Central memory CD8-positive, alpha-beta T cell (primary cell): ENCODE data around the gene FAF2.

ENCODE experiments used
- ATAC-seq: fragments of 150-1000 bp; cut with Tn5 transposase; replicated peaks from 2 replicates; pipeline ENCODE4 v1.10.0; 2022; ENCODE audit warnings: mild to moderate bottlenecking, moderate FRiP score, moderate number of reproducible peaks; ENCODE audit not compliant: poor library complexity, severe bottlenecking; ENCODE audit errors: extremely low read depth
- DNase-seq, 2 donors: peaks; one replicate each; pipeline ENCODE4 v3.0.0; 2021; ENCODE audit warnings: low spot score in 2 of 2
- H3K27ac Mint-ChIP-seq: one replicate; pipeline ENCODE4 v1.8.0; 2022; ENCODE audit warnings: low read depth, mild to moderate bottlenecking, moderate library complexity, mixed read lengths
- H3K27me3 Mint-ChIP-seq: one replicate; pipeline ENCODE4 v1.8.0; 2022; ENCODE audit warnings: mixed read lengths
- H3K36me3 Mint-ChIP-seq: one replicate; pipeline ENCODE4 v1.8.0; 2022; ENCODE audit warnings: mild to moderate bottlenecking, moderate library complexity, mixed read lengths; ENCODE audit not compliant: insufficient read depth
- H3K4me1 Mint-ChIP-seq: one replicate; pipeline ENCODE4 v1.8.0; 2022; ENCODE audit warnings: mixed read lengths
- H3K4me3 Mint-ChIP-seq: one replicate; pipeline ENCODE4 v1.8.0; 2022; ENCODE audit warnings: mild to moderate bottlenecking, moderate library complexity, mixed read lengths
- H3K9me3 Mint-ChIP-seq: one replicate; pipeline ENCODE4 v1.8.0; 2022; ENCODE audit warnings: mixed read lengths

FAF2 gene

DNA sequence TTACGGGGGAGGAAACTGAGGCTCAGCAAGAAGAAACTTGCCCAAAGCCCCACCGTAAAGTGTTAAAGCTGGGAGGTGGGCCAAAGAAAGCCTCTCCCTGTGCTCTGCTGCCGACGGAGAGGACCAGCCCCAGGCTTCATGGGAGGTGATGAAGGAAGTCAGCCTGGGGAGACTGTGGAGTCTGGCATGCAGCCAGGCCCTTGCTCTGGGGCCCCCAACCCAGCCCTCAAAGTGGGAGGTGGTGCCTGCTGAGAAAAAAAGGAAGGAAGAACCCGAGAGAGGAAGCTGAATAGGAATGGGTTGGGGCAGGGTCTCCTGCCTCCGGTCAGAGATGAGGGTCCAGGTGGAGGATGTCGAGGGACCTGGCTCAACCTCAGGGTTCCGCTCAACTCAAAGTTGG, 85.2 kb downstream of the FAF2 start:
- Mint-ChIP-seq H3K27me3 (no peaks in the 10 kb centered on the region), H3K4me3 (peak overlapping the region; percentile 92), H3K4me1 (peaks cover 56% of the 10 kb centered on the region), H3K9me3 (no peaks in the 10 kb centered on the region), H3K36me3 (peaks cover 62% of the 10 kb centered on the region), H3K27ac (peak overlapping the region; percentile 97)
- ATAC-seq (no peak), DNase-seq (no peak)

- Mint-ChIP-seq H3K4me3 (peak overlapping the region; percentile 92), H3K9me3 (no peaks in the 10 kb centered on the region), H3K4me1 (peaks cover 59% of the 10 kb centered on the region), H3K36me3 (peaks cover 60% of the 10 kb centered on the region), H3K27me3 (no peaks in the 10 kb centered on the region), H3K27ac (peak overlapping the region; percentile 97)
- DNase-seq (peak in 1 of 2 donors; percentile 51), ATAC-seq (no peak)
Observed at GRCh38 chr5:176533894-176534611, 85.9 kb downstream of the FAF2 start.

- H3K27me3 Mint-ChIP-seq = no peaks in the 10 kb centered on the region
- no peak for ATAC-seq
- peaks cover 57% of the 10 kb centered on the region for H3K36me3 Mint-ChIP-seq
- no peaks in the 10 kb centered on the region for H3K9me3 Mint-ChIP-seq
- peak overlapping the region; percentile 97 for H3K27ac Mint-ChIP-seq
- H3K4me3 Mint-ChIP-seq = peak overlapping the region; percentile 92
- H3K4me1 Mint-ChIP-seq = peaks cover 61% of the 10 kb centered on the region
- DNase-seq = no peak
Observed at GRCh38 chr5:176534640-176535039, 86.5 kb downstream of the FAF2 start.

DNA sequence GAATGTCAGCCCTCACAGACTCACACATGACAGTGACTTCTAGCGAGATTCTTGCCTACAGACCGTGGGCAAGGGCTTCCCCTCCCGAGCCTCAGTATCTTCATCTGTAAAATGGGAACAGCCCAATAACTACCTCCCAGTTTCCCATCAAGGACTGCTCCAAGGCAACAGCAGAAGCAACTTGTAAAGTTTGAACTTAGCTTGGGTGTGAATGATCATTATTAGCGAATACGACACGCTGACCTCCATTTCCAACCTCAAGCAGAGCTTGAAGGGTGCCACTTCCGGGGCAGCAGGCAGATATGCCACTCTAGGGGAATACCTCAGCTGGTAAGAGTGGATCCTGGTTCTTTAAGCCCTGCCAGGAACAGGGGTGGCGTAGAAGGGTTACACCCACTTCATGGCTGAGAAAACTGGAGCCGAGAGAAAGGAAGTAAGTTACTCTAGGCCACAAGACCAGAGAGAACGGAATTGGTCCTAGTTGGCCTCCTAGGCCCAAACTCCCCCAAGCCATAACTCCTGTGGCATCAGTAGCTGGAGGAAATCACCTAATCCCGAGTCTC, 87.0 kb downstream of the FAF2 start:
- Mint-ChIP-seq H3K9me3 (no peaks in the 10 kb centered on the region), H3K27ac (peak overlapping the region; percentile 97), H3K4me3 (peak overlapping the region; percentile 92), H3K36me3 (peaks cover 52% of the 10 kb centered on the region), H3K4me1 (peaks cover 61% of the 10 kb centered on the region), H3K27me3 (no peaks in the 10 kb centered on the region)
- DNase-seq (no peak), ATAC-seq (no peak)

GRCh38 chr5:176535664-176536131, 87.5 kb downstream of the FAF2 start:
- H3K9me3 Mint-ChIP-seq = no peaks in the 10 kb centered on the region
- H3K27me3 Mint-ChIP-seq = no peaks in the 10 kb centered on the region
- peaks cover 51% of the 10 kb centered on the region for H3K36me3 Mint-ChIP-seq
- peaks cover 66% of the 10 kb centered on the region for H3K4me1 Mint-ChIP-seq
- H3K4me3 Mint-ChIP-seq = peak overlapping the region; percentile 92
- H3K27ac Mint-ChIP-seq = peak overlapping the region; percentile 97
- no peak for ATAC-seq
- no peak for DNase-seq

DNA sequence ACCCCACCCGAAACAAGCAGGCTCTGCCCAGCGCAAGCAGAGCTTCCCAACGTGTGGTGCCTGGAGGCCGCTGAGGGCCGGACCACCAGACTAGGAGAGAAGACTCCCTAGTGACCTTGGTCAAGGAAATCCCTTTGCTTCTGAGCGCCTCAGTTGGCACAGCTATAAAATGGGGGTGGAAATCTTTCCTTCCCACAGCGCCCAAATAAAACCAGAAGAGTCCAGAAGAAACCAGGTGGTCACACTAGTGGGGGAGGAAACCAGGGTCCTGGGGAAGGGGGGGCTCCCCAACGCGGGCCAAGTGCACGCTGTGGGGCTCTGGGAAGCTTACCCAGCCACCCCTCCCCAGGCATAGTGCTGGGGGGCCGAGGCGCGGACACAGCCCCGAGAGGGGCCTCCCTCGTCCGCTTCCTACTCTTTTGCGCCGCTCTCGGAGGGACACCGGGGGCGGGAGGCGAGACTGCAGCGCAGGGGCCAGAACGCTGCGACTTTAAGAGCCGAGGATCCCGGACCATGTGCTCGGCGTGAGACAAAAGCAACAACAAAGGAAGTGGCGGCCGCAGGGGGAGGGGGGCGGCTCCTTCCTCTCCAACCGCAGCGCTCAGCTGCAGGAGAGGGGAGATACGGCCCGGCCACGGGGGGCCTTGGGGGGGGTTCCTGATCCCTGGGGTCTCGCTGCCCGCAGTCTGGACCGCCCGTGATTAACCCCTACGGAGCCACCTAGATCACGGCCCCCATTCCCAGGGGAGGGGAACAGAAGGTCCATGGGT, 88.1 kb downstream of the FAF2 start:
- peak; percentile 35 for ATAC-seq

GRCh38 chr5:176536902-176537553, 88.8 kb downstream of the FAF2 start, which contains the start of gene RNF44:
TSS of gene RNF44 (minus strand) at chr5:176537402. CDS start at chr5:176532472, 4,930 bp downstream.
- Mint-ChIP-seq H3K27ac (peak within 1 kb of the TSS; percentile 97), H3K36me3 (peaks cover 43% of the 10 kb centered on the region), H3K9me3 (no peaks in the 10 kb centered on the region), H3K4me3 (peak within 1 kb of the TSS; percentile 92), H3K27me3 (no peaks in the 10 kb centered on the region), H3K4me1 (peaks cover 74% of the 10 kb centered on the region)
- DNase-seq (peak; percentile 97 to 99), ATAC-seq (peak; percentile 63)

More for the DNA sequence above, 88.1 kb downstream of the FAF2 start:
- Mint-ChIP-seq H3K4me1 (peaks cover 68% of the 10 kb centered on the region), H3K4me3 (peak overlapping the region; percentile 92), H3K36me3 (peaks cover 45% of the 10 kb centered on the region), H3K27ac (peak overlapping the region; percentile 97), H3K9me3 (no peaks in the 10 kb centered on the region), H3K27me3 (no peaks in the 10 kb centered on the region)
- peak; percentile 70 to 79 for DNase-seq

DNA sequence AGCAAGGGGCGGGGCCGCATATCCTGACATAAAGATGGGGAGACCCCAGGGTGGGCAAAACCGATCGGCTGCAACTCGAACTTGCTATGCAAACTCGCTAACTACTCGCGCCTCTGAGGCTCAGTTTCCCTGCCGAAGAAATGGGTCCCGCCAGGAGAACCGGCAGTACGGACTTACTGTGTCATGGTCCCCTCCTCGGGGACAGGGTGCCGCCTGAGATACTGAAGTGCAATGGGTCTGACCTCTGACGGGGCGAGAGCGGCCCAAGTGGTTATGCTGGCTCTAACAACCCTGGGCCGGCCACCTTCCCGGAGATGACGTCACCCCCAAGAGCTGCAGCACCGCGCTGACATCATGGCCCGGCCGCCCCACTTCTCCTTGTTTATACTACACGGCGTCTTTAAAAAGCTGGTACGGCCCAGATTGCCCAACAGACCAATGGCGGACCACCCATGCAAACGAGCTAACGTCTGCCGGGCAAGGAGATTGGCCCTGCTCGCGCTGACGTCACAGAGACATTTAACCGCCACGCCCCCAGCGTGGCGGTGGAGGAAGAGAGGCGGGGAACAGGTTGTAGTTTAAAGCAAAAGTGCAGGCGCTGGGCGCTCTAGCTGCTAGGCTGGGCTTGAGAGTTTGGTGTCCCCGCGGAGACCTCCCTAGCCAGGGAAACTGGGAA, 89.5 kb downstream of the FAF2 start:
- ATAC-seq (peak; percentile 76), DNase-seq (peak; percentile 91 to 97)
- peaks cover 81% of the 10 kb centered on the region for H3K4me1 Mint-ChIP-seq
- H3K4me3 Mint-ChIP-seq = peak overlapping the region; percentile 92
- H3K27ac Mint-ChIP-seq = peak overlapping the region; percentile 97
- no peaks in the 10 kb centered on the region for H3K27me3 Mint-ChIP-seq
- no peaks in the 10 kb centered on the region for H3K9me3 Mint-ChIP-seq
- peaks cover 46% of the 10 kb centered on the region for H3K36me3 Mint-ChIP-seq

GRCh38 chr5:176538230-176538988, 90.2 kb downstream of the FAF2 start:
- Mint-ChIP-seq H3K27ac (peak overlapping the region; percentile 97), H3K27me3 (no peaks in the 10 kb centered on the region), H3K4me1 (peaks cover 75% of the 10 kb centered on the region), H3K4me3 (peak overlapping the region; percentile 92), H3K36me3 (peaks cover 42% of the 10 kb centered on the region), H3K9me3 (no peaks in the 10 kb centered on the region)
- no peak for DNase-seq
- ATAC-seq = no peak

GRCh38 chr5:176538989-176539384, 90.8 kb downstream of the FAF2 start:
- DNase-seq (no peak), ATAC-seq (no peak)
- Mint-ChIP-seq H3K4me3 (no peak overlapping the region), H3K9me3 (no peaks in the 10 kb centered on the region), H3K4me1 (peaks cover 69% of the 10 kb centered on the region), H3K27me3 (no peaks in the 10 kb centered on the region), H3K36me3 (peaks cover 39% of the 10 kb centered on the region), H3K27ac (peak overlapping the region; percentile 97)

DNA sequence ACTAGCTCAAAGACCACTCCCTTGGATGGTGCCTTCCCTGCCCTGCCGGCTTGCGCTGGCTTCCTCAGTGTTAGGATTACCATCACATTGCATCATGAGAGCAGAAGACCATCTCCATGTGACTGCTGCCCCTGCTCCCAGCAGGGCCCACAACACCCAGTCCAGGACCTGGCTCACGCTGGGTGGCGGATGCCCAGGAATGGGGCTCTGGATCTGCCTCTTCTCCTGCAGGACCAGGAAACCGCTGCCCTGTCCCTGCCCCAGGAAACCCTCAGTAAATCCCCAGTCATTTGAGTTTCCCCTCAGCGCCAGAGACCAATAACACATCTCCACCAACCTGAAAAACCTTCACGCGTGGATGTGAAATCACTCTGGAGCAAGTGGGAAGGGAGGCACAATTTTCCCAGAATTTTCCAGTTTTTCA, 92.3 kb downstream of the FAF2 start:
- peak overlapping the region; percentile 91 for H3K27ac Mint-ChIP-seq
- peaks cover 34% of the 10 kb centered on the region for H3K36me3 Mint-ChIP-seq
- no peak for DNase-seq
- peaks cover 64% of the 10 kb centered on the region for H3K4me1 Mint-ChIP-seq
- H3K4me3 Mint-ChIP-seq = peak overlapping the region; percentile 88
- H3K27me3 Mint-ChIP-seq = no peaks in the 10 kb centered on the region
- ATAC-seq = no peak
- no peaks in the 10 kb centered on the region for H3K9me3 Mint-ChIP-seq
